Measurements from ENCODE around the gene PPP2R2C.

The PPP2R2C gene

GRCh38 chr4:6337331-6337935 lies 135.0 kb downstream of the PPP2R2C start:
- Histone ChIP-seq H3K36me3 (ENCODE audit: control insufficient read depth in 5 of 5, insufficient read depth in 5 of 5, low read length in 5 of 5) (no peaks in the 10 kb centered on the region), H3K9ac (ENCODE audit: low read length in 5 of 5) (no peak overlapping the region), H3K4me3 (ENCODE audit: low read depth in 1 of 5, low read length in 5 of 5) (peak overlapping the region in 1 of 5 donors; percentile 12), H3K27ac (ENCODE audit: low read depth, low read length) (no peak overlapping the region), H3K4me1 (ENCODE audit: control insufficient read depth in 5 of 5, insufficient read depth in 5 of 5, low read length in 5 of 5) (peaks cover 0 to 13% (median 4%) of the 10 kb centered on the region in 5 donors), H3K9me3 (ENCODE audit: control insufficient read depth in 5 of 5, low read length in 5 of 5) (peaks cover 0 to 7% (median 5%) of the 10 kb centered on the region in 5 donors), H3K27me3 (ENCODE audit: control insufficient read depth in 5 of 5, insufficient read depth in 4 of 5, low read length in 5 of 5) (peaks cover 28 to 56% (median 44%) of the 10 kb centered on the region in 5 donors)

GRCh38 chr4:6336166-6336565 lies 136.2 kb downstream of the PPP2R2C start:
- Histone ChIP-seq H3K9me3 (ENCODE audit: control insufficient read depth in 5 of 5, low read length in 5 of 5) (peaks cover 0 to 10% (median 5%) of the 10 kb centered on the region in 5 donors), H3K27ac (ENCODE audit: low read depth, low read length) (no peak overlapping the region), H3K4me1 (ENCODE audit: control insufficient read depth in 5 of 5, insufficient read depth in 5 of 5, low read length in 5 of 5) (peaks cover 0 to 13% (median 4%) of the 10 kb centered on the region in 5 donors), H3K27me3 (ENCODE audit: control insufficient read depth in 5 of 5, insufficient read depth in 4 of 5, low read length in 5 of 5) (peaks cover 31 to 54% (median 48%) of the 10 kb centered on the region in 5 donors), H3K9ac (ENCODE audit: low read length in 5 of 5) (no peak overlapping the region), H3K4me3 (ENCODE audit: low read depth in 1 of 5, low read length in 5 of 5) (no peak overlapping the region), H3K36me3 (ENCODE audit: control insufficient read depth in 5 of 5, insufficient read depth in 5 of 5, low read length in 5 of 5) (no peaks in the 10 kb centered on the region)

- Histone ChIP-seq H3K4me3 (ENCODE audit: low read depth in 1 of 5, low read length in 5 of 5) (no peak overlapping the region), H3K27ac (ENCODE audit: low read depth, low read length) (no peak overlapping the region), H3K36me3 (ENCODE audit: control insufficient read depth in 5 of 5, insufficient read depth in 5 of 5, low read length in 5 of 5) (no peaks in the 10 kb centered on the region), H3K27me3 (ENCODE audit: control insufficient read depth in 5 of 5, insufficient read depth in 4 of 5, low read length in 5 of 5) (peaks cover 27 to 51% (median 47%) of the 10 kb centered on the region in 5 donors), H3K9me3 (ENCODE audit: control insufficient read depth in 5 of 5, low read length in 5 of 5) (peaks cover 0 to 10% (median 5%) of the 10 kb centered on the region in 5 donors), H3K4me1 (ENCODE audit: control insufficient read depth in 5 of 5, insufficient read depth in 5 of 5, low read length in 5 of 5) (peaks cover 0 to 13% (median 4%) of the 10 kb centered on the region in 5 donors), H3K9ac (ENCODE audit: low read length in 5 of 5) (no peak overlapping the region)
These were observed 137.3 kb downstream of the PPP2R2C start for GRCh38 chr4:6335040-6335590.

GRCh38 chr4:6334203-6334887 lies 138.1 kb downstream of the PPP2R2C start:
- Histone ChIP-seq H3K36me3 (ENCODE audit: control insufficient read depth in 5 of 5, insufficient read depth in 5 of 5, low read length in 5 of 5) (no peaks in the 10 kb centered on the region), H3K4me1 (ENCODE audit: control insufficient read depth in 5 of 5, insufficient read depth in 5 of 5, low read length in 5 of 5) (peaks cover 0 to 13% (median 4%) of the 10 kb centered on the region in 5 donors), H3K9ac (ENCODE audit: low read length in 5 of 5) (no peak overlapping the region), H3K9me3 (ENCODE audit: control insufficient read depth in 5 of 5, low read length in 5 of 5) (peaks cover 0 to 10% (median 5%) of the 10 kb centered on the region in 5 donors), H3K27ac (ENCODE audit: low read depth, low read length) (no peak overlapping the region), H3K27me3 (ENCODE audit: control insufficient read depth in 5 of 5, insufficient read depth in 4 of 5, low read length in 5 of 5) (peaks cover 23 to 47% (median 39%) of the 10 kb centered on the region in 5 donors), H3K4me3 (ENCODE audit: low read depth in 1 of 5, low read length in 5 of 5) (no peak overlapping the region)

- Histone ChIP-seq H3K27me3 (ENCODE audit: control insufficient read depth in 5 of 5, insufficient read depth in 4 of 5, low read length in 5 of 5) (peaks cover 22 to 45% (median 40%) of the 10 kb centered on the region in 5 donors), H3K36me3 (ENCODE audit: control insufficient read depth in 5 of 5, insufficient read depth in 5 of 5, low read length in 5 of 5) (no peaks in the 10 kb centered on the region), H3K4me3 (ENCODE audit: low read depth in 1 of 5, low read length in 5 of 5) (no peak overlapping the region)
These were observed 138.9 kb downstream of the PPP2R2C start for GRCh38 chr4:6333301-6334202.

GRCh38 chr4:6332669-6333050 lies 139.8 kb downstream of the PPP2R2C start:
- H3K4me1 ChIP-seq (ENCODE audit: control insufficient read depth in 5 of 5, insufficient read depth in 5 of 5, low read length in 5 of 5), result peaks cover 0 to 6% (median 4%) of the 10 kb centered on the region in 5 donors
- peaks cover 25 to 47% (median 38%) of the 10 kb centered on the region in 5 donors for H3K27me3 ChIP-seq (ENCODE audit: control insufficient read depth in 5 of 5, insufficient read depth in 4 of 5, low read length in 5 of 5)
- H3K4me3 ChIP-seq (ENCODE audit: low read depth in 1 of 5, low read length in 5 of 5), result no peak overlapping the region
- H3K27ac ChIP-seq (ENCODE audit: low read depth, low read length), result no peak overlapping the region
- no peak overlapping the region for H3K9ac ChIP-seq (ENCODE audit: low read length in 5 of 5)
- peaks cover 0 to 10% (median 5%) of the 10 kb centered on the region in 5 donors for H3K9me3 ChIP-seq (ENCODE audit: control insufficient read depth in 5 of 5, low read length in 5 of 5)
- H3K36me3 ChIP-seq (ENCODE audit: control insufficient read depth in 5 of 5, insufficient read depth in 5 of 5, low read length in 5 of 5), result no peaks in the 10 kb centered on the region

More at GRCh38 chr4:6333301-6334202, 138.9 kb downstream of the PPP2R2C start:
- peaks cover 0 to 13% (median 4%) of the 10 kb centered on the region in 5 donors for H3K4me1 ChIP-seq (ENCODE audit: control insufficient read depth in 5 of 5, insufficient read depth in 5 of 5, low read length in 5 of 5)
- H3K9ac ChIP-seq (ENCODE audit: low read length in 5 of 5), result no peak overlapping the region
- no peak overlapping the region for H3K27ac ChIP-seq (ENCODE audit: low read depth, low read length)
- peaks cover 0 to 10% (median 5%) of the 10 kb centered on the region in 5 donors for H3K9me3 ChIP-seq (ENCODE audit: control insufficient read depth in 5 of 5, low read length in 5 of 5)

- H3K9ac ChIP-seq (ENCODE audit: low read length in 5 of 5), result no peak overlapping the region
- peak overlapping the region in 1 of 5 donors; percentile 6 for H3K4me3 ChIP-seq (ENCODE audit: low read depth in 1 of 5, low read length in 5 of 5)
- peaks cover 23 to 47% (median 40%) of the 10 kb centered on the region in 5 donors for H3K27me3 ChIP-seq (ENCODE audit: control insufficient read depth in 5 of 5, insufficient read depth in 4 of 5, low read length in 5 of 5)
- H3K36me3 ChIP-seq (ENCODE audit: control insufficient read depth in 5 of 5, insufficient read depth in 5 of 5, low read length in 5 of 5), result no peaks in the 10 kb centered on the region
- peaks cover 0 to 1% (median 0%) of the 10 kb centered on the region in 5 donors for H3K4me1 ChIP-seq (ENCODE audit: control insufficient read depth in 5 of 5, insufficient read depth in 5 of 5, low read length in 5 of 5)
- H3K9me3 ChIP-seq (ENCODE audit: control insufficient read depth in 5 of 5, low read length in 5 of 5), result peaks cover 0 to 10% (median 5%) of the 10 kb centered on the region in 5 donors
- H3K27ac ChIP-seq (ENCODE audit: low read depth, low read length), result no peak overlapping the region
These were observed 140.3 kb downstream of the PPP2R2C start for GRCh38 chr4:6332042-6332668.

- no peak overlapping the region for H3K27ac ChIP-seq (ENCODE audit: low read depth, low read length)
- no peak overlapping the region for H3K9ac ChIP-seq (ENCODE audit: low read length in 5 of 5)
- H3K36me3 ChIP-seq (ENCODE audit: control insufficient read depth in 5 of 5, insufficient read depth in 5 of 5, low read length in 5 of 5), result no peaks in the 10 kb centered on the region
- peaks cover 22 to 46% (median 42%) of the 10 kb centered on the region in 5 donors for H3K27me3 ChIP-seq (ENCODE audit: control insufficient read depth in 5 of 5, insufficient read depth in 4 of 5, low read length in 5 of 5)
- peaks cover 0 to 7% (median 0%) of the 10 kb centered on the region in 5 donors for H3K4me1 ChIP-seq (ENCODE audit: control insufficient read depth in 5 of 5, insufficient read depth in 5 of 5, low read length in 5 of 5)
- no peak overlapping the region for H3K4me3 ChIP-seq (ENCODE audit: low read depth in 1 of 5, low read length in 5 of 5)
- peaks cover 0 to 10% (median 5%) of the 10 kb centered on the region in 5 donors for H3K9me3 ChIP-seq (ENCODE audit: control insufficient read depth in 5 of 5, low read length in 5 of 5)
These were observed 140.9 kb downstream of the PPP2R2C start for GRCh38 chr4:6331468-6331867.

GRCh38 chr4:6331018-6331417 lies 141.4 kb downstream of the PPP2R2C start:
- Histone ChIP-seq H3K27ac (ENCODE audit: low read depth, low read length) (no peak overlapping the region), H3K27me3 (ENCODE audit: control insufficient read depth in 5 of 5, insufficient read depth in 4 of 5, low read length in 5 of 5) (peaks cover 22 to 46% (median 42%) of the 10 kb centered on the region in 5 donors), H3K9me3 (ENCODE audit: control insufficient read depth in 5 of 5, low read length in 5 of 5) (peaks cover 0 to 10% (median 5%) of the 10 kb centered on the region in 5 donors), H3K4me3 (ENCODE audit: low read depth in 1 of 5, low read length in 5 of 5) (no peak overlapping the region), H3K36me3 (ENCODE audit: control insufficient read depth in 5 of 5, insufficient read depth in 5 of 5, low read length in 5 of 5) (no peaks in the 10 kb centered on the region), H3K9ac (ENCODE audit: low read length in 5 of 5) (no peak overlapping the region), H3K4me1 (ENCODE audit: control insufficient read depth in 5 of 5, insufficient read depth in 5 of 5, low read length in 5 of 5) (peaks cover 0 to 9% (median 0%) of the 10 kb centered on the region in 5 donors)
